ENCODE measurements around the gene ATP10B.

The ATP10B gene

GRCh38 chr5:160685695-160686094, 166.3 kb downstream of the ATP10B start:
- DNase-seq (ENCODE audit: low read depth) = no peak

GRCh38 chr5:160685219-160685618, 166.8 kb downstream of the ATP10B start:
- no peak for DNase-seq (ENCODE audit: low read depth)

- DNase-seq (ENCODE audit: low read depth) = no peak
Measured at GRCh38 chr5:160679567-160680309, 172.3 kb downstream of the ATP10B start.

GRCh38 chr5:160675988-160676387, 176.0 kb downstream of the ATP10B start:
- DNase-seq (ENCODE audit: low read depth) = no peak

- no peak for DNase-seq (ENCODE audit: low read depth)
Measured at GRCh38 chr5:160674901-160675300, 177.1 kb downstream of the ATP10B start.

- no peak for DNase-seq (ENCODE audit: low read depth)
Measured at GRCh38 chr5:160672521-160672920, 179.5 kb downstream of the ATP10B start.

GRCh38 chr5:160668356-160668755, 183.7 kb downstream of the ATP10B start:
- no peak for DNase-seq (ENCODE audit: low read depth)

GRCh38 chr5:160667160-160667559, 184.9 kb downstream of the ATP10B start:
- no peak for DNase-seq (ENCODE audit: low read depth)

GRCh38 chr5:160665460-160665859, 186.6 kb downstream of the ATP10B start:
- DNase-seq (ENCODE audit: low read depth) = no peak

GRCh38 chr5:160660132-160660531, 191.9 kb downstream of the ATP10B start:
- no peak for DNase-seq (ENCODE audit: low read depth)

GRCh38 chr5:160657622-160658458, 194.2 kb downstream of the ATP10B start:
- no peak for DNase-seq (ENCODE audit: low read depth)

GRCh38 chr5:160657068-160657507, 194.9 kb downstream of the ATP10B start:
- DNase-seq (ENCODE audit: low read depth) = no peak

GRCh38 chr5:160655717-160656116, 196.3 kb downstream of the ATP10B start:
- no peak for DNase-seq (ENCODE audit: low read depth)

- DNase-seq (ENCODE audit: low read depth) = no peak
Measured at GRCh38 chr5:160651692-160652645, 200.0 kb downstream of the ATP10B start.

- no peak for DNase-seq (ENCODE audit: low read depth)
Measured at GRCh38 chr5:160649304-160649703, 202.7 kb downstream of the ATP10B start.

- no peak for DNase-seq (ENCODE audit: low read depth)
Measured at GRCh38 chr5:160646033-160646432, 206.0 kb downstream of the ATP10B start.

GRCh38 chr5:160643616-160644240, 208.3 kb downstream of the ATP10B start:
- DNase-seq (ENCODE audit: low read depth) = no peak

- no peak for DNase-seq (ENCODE audit: low read depth)
Measured at GRCh38 chr5:160641405-160641804, 210.6 kb downstream of the ATP10B start.

- no peak for DNase-seq (ENCODE audit: low read depth)
Measured at GRCh38 chr5:160640406-160640805, 211.6 kb downstream of the ATP10B start.

- no peak for DNase-seq (ENCODE audit: low read depth)
Measured at GRCh38 chr5:160638161-160638742, 213.8 kb downstream of the ATP10B start.

All from activated T-cell treated with anti-CD3 and anti-CD28 coated beads for 48 hours (primary cell).